Endometrial microvascular endothelial cells (primary cell): ENCODE data around the gene RNASE1. TPM values are rescaled to one million over a fixed set of nuclear protein-coding genes. Genes with fewer than 3 reads are reported as not detected.
"Not testable (repeated sequence)": the region's sequence is repeated elsewhere in the genome, so short reads cannot be mapped to it uniquely, and the experiment has no call there.

ENCODE experiments used
- in situ Hi-C: cut with HindIII; loops from 2 replicates; pipeline ENCODE4 v1.10.0; 2017; ENCODE audit warnings: low sequenced_read_pairs, low pct_unique_long_range_greater_than_20kb; ENCODE audit errors: inconsistent ontology term
- total RNA-seq: library from RNA; depleted of rRNA; stranded (reverse); fragments of >200 nt; gene quantifications from one replicate; pipeline ENCODE4 v1.2.3, GENCODE V29; 2015; ENCODE audit errors: inconsistent ontology term

RNASE1 gene
- total RNA-seq = 168 TPM

DNA sequence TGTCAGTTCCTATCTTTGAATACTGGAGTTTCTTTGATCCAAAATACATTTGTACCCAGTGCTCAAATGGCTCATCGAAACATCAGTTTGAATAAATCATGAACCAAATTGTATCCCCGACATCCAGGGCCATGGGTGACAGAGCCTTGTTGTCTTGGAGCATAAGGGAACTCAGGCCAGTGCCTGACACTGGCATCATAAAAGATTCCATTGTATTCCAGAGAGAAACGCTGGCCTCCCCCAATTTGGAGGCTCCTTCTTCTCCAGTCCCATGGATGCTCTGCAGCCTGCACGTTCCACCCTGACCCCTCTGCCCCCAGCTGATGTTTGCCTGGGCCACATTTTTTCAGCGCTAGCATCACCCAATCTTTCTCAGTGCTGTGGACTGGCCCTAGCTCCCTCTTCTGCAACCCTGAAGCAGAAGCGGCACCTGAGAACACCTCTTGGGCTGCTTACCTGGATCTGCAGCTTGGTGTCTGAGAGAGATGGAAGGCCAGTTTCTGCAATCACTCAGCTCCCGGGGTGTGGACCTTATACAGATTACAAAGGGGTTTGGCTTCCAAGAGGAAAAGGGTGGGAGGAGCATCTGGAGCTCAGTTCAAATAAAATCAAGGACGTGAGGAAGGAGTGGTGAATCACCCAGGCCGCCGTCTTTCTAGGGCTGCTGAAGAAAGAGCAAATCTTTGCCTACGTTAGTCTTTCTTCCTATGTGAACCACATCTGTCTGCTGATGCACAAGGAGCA, at the start of gene RNASE1:
TSS of gene RNASE1 (minus strand) at position 504 of the 744 bp plus-strand sequence. CDS start 776 bp downstream, outside the sequence.
- in situ Hi-C loops = no loop called here

DNA sequence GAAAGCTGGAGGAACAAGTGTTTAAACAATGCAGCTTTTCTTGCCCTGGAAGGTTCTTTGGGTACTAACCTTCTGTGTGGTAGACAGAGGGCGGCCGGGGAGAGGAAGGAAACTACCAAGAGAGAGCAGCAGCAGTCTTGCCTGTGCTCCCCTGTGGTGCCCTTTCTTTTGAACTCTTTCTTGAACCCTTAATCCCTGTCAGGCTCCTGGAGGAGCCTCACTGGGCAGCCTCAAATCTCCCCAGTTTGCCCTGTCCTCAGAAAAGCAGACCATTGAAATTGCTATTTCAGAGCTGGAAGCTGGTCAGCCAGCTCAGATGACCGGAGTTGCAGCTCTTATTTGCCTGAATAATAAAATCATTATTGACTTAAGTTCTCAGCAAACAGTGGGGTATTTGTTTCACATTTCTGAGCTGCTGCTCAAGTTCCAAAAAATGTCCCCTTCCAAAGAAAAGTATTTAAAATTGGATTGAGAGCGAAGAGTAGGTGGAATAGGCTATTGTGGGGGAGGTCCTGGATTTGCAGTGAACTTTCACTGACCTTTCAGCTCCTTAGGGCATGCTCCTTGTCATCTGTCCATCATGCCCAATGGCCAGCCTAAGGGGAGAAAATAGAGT, 46.4 kb upstream of the RNASE1 start:
- in situ Hi-C loops = no loop called here

DNA sequence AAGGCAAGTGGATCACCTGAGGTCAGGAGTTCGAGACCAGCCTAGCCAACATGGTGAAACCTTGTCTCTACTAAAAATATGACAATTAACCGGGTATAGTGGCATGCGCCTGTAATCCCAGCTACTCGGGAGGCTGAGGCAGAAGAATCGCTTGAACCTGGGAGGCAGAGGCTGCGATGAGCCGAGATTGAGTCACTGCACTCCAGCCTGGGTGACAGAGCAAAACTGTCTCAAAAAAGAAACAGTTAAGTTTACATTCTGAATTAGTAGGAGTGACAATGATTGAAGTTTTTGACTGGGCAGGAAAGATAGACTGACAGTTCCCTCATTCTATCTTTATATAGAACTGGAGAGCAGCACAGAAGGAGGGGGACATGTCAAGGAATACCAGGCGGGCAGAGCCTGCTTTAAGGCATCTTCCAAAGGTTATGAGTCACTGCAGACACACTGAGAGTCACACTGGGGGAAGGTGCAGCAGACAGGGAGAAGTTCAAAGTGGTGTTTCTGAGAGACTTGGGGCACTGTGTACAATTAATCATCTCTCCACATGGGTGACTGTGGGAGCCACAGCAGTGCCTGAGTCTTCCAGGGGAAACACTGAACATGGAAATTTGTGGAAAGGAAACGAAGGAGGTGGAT, 45.8 kb upstream of the RNASE1 start:
- in situ Hi-C loops = no loop called here

DNA sequence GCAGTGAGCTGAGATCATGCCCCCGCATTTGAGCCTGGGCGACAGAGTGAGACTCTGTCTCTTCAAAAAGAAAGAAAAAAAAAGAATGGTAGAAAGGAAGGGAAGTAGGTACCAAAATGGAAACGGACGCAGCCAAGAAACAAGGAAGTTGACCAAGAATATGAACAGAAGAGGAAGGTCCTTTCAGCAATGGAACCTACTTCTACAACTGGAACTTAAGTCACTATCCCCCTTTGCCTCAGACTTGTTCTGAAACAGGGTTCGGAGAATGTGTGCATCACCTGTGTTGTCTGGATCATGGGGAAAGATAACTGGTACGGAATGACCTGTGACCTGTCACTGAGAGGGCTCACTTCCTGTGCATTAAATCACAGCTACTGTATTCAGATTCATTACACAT, 43.9 kb upstream of the RNASE1 start:
- in situ Hi-C loops = no loop called here

DNA sequence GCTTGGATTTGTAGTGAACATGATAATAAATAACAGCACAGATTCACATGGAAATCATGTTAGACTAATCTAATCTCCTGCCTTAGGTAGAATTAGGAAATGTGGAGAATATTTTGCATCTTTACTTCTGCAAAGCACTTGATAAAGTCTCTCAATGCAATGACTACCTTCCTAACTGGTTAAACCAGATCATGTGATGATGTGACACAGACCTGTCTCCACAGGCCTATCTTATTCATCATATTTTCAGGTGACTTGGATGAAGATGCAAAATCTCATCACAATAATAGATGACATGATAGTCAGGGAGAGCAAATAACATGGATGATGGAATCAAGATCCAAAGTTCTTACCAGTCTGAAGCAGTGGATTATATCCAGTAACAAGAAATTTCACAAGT, 38.5 kb upstream of the RNASE1 start:
- in situ Hi-C loops = no loop called here

DNA sequence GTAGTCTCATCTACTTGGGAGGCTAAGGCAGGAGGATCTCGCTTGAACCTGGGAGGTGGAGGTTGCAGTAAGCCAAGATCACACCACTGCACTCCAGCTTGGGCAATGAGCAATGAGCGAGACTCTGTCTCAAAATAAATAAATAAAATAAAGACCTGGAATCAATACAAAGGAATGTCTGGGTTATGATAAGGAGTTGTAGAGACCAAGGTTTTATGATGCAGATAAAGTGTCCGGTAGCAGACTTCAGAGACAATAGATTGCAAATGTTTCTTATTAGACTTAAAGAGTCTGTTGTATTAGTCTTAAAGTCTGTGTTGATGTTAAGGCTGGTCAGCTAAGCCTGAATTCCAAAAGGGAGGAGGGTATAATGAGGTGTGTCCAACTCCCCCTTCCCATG, 35.2 kb upstream of the RNASE1 start:
- in situ Hi-C loops = no loop called here

DNA sequence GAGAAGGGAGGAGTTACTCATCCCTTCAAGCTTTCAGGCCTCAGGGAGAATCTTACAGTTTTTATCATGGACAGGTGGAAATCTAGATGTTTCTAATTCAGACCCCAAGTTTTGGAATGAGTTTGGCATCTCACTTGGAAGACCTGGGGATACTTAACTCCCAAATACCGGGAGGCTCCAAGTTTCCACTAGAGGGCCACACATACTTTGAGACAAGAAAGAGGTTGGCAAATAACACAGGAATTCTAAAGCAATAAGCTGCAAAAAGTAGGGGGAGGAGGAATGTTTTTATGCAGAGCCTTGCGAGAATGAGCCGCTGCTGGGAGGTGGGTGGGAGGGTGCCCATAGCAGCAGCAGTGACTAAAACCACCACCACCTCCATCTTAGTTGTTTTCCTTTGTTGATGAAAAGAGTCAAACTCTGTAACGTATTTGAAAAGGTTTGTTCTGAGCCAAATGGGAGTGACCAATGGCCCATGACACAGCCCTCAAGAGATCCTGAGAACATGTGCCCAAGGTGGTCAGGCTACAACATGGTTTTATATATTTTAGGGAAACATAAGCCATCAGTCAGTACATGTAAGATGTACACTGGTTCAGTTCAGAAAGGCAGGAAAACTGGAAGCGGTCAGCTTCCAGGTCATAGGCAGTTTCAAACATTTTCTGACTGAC, 34.2 kb upstream of the RNASE1 start:
- in situ Hi-C loops = no loop called here

DNA sequence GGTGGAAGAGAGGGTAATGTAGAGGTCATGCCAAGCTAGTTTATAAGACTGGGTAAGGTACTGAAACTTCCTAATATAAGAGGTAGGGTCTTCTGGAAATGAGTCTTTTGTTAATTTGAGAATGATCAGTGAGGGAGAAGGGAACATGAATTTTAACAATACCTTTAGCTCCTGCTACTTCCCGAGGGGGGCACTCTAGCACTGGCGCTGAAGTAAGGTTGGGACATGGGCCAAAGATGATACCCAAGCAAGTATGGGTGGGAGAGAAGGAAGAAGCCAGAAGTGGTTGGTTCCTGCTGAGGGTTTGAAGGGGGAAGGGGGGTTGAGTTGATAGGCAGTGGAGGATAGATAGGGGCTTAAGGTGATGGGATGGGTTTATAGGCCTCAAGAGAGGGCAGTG, 32.3 kb upstream of the RNASE1 start:
- in situ Hi-C loops = no loop called here

DNA sequence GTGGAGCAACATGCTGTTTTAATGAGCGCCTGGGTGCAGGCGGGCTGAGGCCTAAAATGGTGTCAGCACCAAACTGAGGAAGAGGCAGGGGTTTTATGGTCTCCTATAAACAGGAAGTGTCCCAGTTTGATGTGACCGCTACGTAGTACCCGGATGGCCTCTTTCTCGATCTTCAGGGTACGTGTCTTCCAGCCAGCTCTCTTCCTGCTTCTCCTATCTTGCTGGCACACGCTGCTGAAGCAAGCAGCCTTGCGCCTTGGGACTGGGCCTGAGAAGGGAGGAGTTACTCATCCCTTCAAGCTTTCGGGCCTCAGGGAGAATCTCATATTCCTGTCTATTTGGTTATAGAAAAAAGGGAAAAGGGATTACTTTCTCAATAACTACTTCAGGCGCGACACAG, 28.2 kb upstream of the RNASE1 start:
- in situ Hi-C loops = no loop called here

DNA sequence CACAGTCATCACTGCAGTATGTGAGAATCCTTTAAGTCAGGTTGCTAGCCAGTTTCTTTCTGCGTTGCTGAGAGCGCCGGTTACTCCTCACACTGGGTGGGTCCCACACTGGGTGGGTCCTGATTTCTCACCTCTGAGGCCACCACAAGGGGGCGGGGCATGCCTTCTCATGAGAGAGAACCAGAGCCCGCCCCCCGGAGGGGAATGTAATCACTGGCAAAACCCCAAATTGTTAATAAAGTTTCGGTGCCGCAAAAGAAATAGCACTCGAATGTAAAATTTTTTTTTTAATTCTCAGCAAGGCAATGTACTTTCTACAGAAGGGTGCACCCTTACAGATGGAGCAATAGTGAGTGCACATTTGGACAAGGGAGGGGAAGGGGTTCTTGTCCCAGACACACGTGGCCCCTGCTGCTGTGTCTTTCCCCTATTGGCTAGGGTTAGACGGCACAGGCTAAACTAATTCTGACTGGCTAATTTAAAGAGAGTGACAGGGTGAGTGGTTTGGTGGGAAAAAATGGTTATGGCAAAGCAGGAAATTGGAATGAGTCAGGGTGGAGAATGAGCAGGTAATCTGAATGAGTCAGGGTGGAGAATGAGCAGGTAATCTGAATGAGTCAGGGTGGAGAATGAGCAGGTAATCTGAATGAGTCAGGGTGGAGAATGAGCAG, 25.5 kb upstream of the RNASE1 start:
- in situ Hi-C loops = not testable (repeated sequence)

DNA sequence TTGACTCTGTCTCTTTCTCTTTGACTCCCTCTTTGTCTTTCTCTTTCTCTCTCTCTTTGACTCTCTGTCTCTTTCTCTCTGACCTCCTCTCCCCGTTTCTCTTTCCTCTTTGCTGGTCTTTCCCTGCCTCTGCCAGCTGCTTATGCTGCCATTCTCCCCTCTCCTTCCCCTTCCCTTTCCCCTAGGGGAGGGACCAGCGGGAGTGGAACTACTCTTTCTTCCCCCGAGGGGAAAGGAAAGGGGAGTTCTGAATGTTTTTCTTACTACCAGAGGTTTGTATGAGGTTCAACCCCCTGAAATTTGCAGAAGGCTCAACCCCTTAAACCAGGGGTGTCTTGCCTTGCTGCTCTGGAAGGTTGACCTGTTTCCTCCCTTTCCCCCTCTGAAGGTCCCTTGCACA, 24.7 kb upstream of the RNASE1 start:
- in situ Hi-C loops = no loop called here

DNA sequence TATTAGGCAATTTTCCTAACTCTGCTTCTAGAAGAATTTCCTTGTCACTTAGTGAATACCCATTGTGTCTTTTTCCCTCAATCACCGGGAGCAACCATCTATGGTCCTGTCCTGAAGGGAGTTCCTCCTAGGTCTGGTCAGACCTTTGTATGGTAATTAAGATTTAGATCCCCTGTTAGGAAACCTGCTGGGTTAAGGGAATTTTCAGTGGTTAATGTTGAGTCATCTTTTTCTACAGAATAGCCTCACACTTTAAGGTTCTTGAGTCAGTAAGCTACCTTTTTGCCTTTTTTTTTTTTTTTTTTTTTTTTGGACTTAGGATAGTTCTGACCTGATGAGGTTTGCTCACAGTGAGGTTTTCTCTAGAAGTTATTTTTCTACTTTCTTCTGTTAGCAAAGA, 24.0 kb upstream of the RNASE1 start:
- in situ Hi-C loops = not testable (repeated sequence)

DNA sequence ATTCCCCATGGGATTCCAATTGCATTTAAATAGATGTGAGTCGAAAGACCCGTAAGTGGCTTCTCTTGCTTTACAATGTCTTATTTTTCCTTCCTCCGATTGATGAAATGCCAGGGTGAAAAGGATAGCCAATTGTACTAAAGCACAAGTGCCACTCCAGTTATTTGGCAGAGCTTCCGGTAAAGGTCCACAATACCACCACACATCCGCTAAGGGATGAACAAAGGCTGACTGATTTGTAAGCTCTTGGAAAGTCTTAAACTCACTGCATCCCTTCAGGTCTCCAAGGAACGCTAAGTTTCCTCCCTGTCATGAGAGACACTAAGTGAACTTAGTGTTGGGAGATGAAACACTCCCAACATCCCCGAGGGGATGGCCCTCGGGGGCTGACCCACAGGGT, 21.2 kb upstream of the RNASE1 start:
- in situ Hi-C loops = no loop called here

DNA sequence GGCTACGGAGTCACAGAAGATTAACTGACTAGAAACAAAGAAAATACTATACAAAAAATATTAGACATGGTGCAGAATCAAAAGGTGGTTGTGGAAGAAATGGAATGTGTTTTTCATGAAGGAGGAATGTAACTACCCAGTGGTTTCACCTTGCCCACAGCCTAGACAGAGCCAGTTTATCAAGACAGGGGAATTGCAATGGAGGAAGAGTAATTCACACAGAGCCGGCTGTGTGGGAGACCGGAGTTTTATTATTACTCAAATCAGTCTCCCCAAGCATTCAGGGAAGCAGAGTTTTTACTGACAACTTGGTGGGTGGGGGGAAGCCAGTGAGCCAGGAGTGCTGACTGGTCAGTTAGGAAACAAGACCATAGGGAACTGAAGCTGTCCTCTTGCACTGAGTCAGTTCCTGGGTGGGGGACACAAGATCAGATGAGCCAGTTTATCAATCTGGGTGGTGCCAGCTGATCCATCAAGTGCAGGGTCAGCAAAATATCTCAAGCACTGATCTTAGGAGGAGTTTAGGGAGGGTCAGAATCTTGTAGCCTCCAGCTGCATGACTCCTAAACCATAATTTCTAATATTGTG, 19.0 kb upstream of the RNASE1 start:
- in situ Hi-C loops = not testable (repeated sequence)

DNA sequence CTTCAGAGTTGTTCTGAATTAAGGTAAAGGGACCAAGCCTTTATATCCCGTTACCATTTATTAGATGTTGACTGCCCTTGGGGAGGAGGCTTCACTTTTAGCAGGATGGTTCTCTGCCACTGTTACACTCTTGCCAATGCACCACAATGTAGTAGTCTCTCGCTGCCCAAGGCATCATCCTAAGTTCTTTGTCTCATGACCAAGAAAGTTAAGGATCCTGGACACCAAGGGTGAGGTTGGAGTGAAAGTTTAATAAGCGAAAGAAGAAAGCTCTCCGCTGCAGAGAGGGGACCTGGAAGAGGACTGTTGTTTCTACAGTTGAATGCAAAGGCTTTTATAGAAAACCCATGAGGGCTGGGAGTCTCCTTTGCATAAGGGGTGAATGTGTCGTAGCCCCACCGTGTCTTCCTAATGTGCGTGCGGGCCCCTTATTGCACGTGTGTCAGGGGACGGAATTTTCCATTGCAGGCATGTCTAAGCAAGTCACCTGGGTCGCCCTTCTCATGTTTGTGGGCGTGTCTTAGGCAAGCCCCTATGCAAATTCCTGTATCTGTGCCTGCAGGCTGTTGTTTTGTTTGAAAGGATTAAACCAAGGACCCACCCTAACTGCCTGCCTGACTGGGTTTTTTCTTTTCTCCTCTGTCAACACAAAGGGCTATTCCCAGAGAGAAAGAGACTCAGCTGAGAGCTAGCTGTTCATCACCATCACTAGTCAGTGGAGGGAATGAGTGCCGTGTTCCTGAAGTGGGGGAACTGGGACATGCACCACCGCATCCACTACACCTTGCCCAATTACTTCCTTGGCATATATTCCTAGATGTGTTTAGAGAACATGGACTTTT, 17.6 kb upstream of the RNASE1 start:
- in situ Hi-C loops = no loop called here

DNA sequence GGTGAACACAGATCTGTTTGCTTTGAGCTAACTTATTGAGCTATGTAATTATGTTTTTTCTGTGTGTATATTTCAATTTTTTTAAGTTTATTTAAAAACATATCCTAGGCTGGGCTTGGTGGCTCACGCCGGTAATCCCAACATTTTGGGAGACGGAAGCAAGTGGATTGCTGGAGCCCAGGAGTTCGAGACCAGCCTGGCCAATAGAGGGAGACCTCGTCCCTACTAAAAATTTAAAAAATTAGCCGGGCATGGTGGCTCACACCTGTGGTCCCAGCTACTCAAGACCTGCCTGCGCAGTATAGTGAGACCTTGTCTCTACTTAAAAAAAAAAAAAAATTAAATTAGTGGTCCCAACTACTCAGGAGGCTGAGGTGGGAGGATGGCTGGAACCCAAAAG, 16.2 kb upstream of the RNASE1 start:
- in situ Hi-C loops = no loop called here

DNA sequence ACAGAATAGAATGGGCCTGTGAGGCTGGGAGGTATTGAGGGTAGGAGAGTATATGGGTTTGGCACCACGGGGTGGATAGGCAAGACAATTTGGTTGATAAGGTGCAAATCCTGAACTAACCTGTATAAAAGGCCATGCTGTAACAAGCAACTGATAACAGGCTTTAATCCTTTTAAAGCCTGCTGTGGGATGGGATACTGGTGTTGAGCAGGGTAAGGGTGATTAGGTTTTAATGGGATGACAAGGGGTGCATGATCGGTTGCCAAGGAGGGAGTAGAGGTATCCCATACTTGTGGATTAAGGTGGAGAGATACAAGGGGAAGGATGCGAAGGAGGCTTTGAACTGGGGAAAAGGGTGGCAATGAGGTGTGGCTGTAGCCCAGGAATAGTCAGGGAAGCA, 13.3 kb upstream of the RNASE1 start:
- in situ Hi-C loops = not testable (repeated sequence)
